HEK293 (cell line): ENCODE measurements around the gene SOAT2.

Experiments used
- CTCF ChIA-PET: fragments of 350-600 bp; formaldehyde crosslinking; extraction: SDS; loops from one replicate; lab custom pipeline; 2021; ENCODE audit warnings: antibody characterized with exemption; lab: Yijun Ruan, JAX
- POLR2A ChIA-PET: fragments of 300-600 bp; formaldehyde crosslinking; extraction: SDS; loops from one replicate; lab custom pipeline; 2020; ENCODE audit warnings: antibody characterized with exemption, inconsistent platforms; lab: Yijun Ruan, JAX
- H3K27ac ChIP-seq: fragments of 200-500 bp; sonication (Bioruptor generic); 2 replicates; pipeline ENCODE4 v1.5.1; 2014; ENCODE audit warnings: low read depth, low read length, control low read depth, inconsistent platforms; ENCODE audit errors: extremely low read depth
- H3K36me3 ChIP-seq, 2 experiments: fragments of 200-500 bp in 1 of 2; sonication (Bioruptor generic) in 1 of 2; 1 replicate in 1 of 2; 2 replicates in 1 of 2; pipeline ENCODE4 v1.5.1; 2014 to 2017; ENCODE audit warnings: inconsistent platforms in 2 of 2, low read length in 2 of 2; ENCODE audit not compliant: control insufficient read depth in 2 of 2, insufficient read depth in 1 of 2
- H3K4me1 ChIP-seq: fragments of 200-500 bp; sonication (Bioruptor generic); 2 replicates; pipeline ENCODE4 v1.5.1; 2014; ENCODE audit warnings: mild to moderate bottlenecking, low read length, inconsistent platforms; ENCODE audit not compliant: control insufficient read depth, insufficient read depth
- H3K4me3 ChIP-seq: 2 replicates; pipeline ENCODE4 v1.5.1; 2011; ENCODE audit warnings: low read depth, mild to moderate bottlenecking, control low read depth, low read length, moderate library complexity
- H3K9me3 ChIP-seq: fragments of 200-500 bp; sonication (Bioruptor generic); 2 replicates; pipeline ENCODE4 v1.5.1; 2014; ENCODE audit warnings: low read depth, low read length, inconsistent platforms; ENCODE audit not compliant: control insufficient read depth, insufficient read depth
- BCL11A ChIP-seq: fragments of 450-650 bp; formaldehyde crosslinking; IDR thresholded peaks from 2 replicates; pipeline ENCODE4 v1.5.1; 2016; ENCODE audit warnings: low read depth, missing biosample characterization, missing genetic modification characterization
- BCL11B ChIP-seq: fragments of 450-650 bp; formaldehyde crosslinking; IDR thresholded peaks from 2 replicates; pipeline ENCODE4 v1.5.1; 2016; ENCODE audit warnings: low read depth, missing biosample characterization, missing genetic modification characterization
- GLIS1 ChIP-seq: fragments of 450-650 bp; formaldehyde crosslinking; IDR thresholded peaks from 2 replicates; pipeline ENCODE4 v1.5.1; 2016; ENCODE audit warnings: missing biosample characterization, missing genetic modification characterization
- KLF1 ChIP-seq: fragments of 450-650 bp; formaldehyde crosslinking; IDR thresholded peaks from 2 replicates; pipeline ENCODE4 v1.5.1; 2016; ENCODE audit warnings: missing biosample characterization, missing genetic modification characterization
- MZF1 ChIP-seq: fragments of 450-650 bp; formaldehyde crosslinking; IDR thresholded peaks from 2 replicates; pipeline ENCODE4 v1.5.1; 2017; ENCODE audit warnings: missing biosample characterization, missing genetic modification characterization, borderline replicate concordance
- SP2 ChIP-seq: fragments of 450-650 bp; formaldehyde crosslinking; IDR thresholded peaks from 2 replicates; pipeline ENCODE4 v1.5.1; 2016; ENCODE audit warnings: missing biosample characterization, missing genetic modification characterization
- SP7 ChIP-seq: fragments of 450-650 bp; formaldehyde crosslinking; IDR thresholded peaks from 2 replicates; pipeline ENCODE4 v1.5.1; 2016; ENCODE audit warnings: missing biosample characterization, missing genetic modification characterization
- TCF7L2 ChIP-seq: IDR thresholded peaks from 2 replicates; pipeline ENCODE4 v1.6.1; 2011; ENCODE audit warnings: low read depth, mild to moderate bottlenecking, inconsistent platforms, low read length, moderate library complexity, borderline replicate concordance
- WT1 ChIP-seq: fragments of 450-650 bp; formaldehyde crosslinking; IDR thresholded peaks from 2 replicates; pipeline ENCODE4 v1.5.1; 2016; ENCODE audit warnings: missing biosample characterization, missing genetic modification characterization
- ZBTB17 ChIP-seq: fragments of 450-650 bp; formaldehyde crosslinking; IDR thresholded peaks from 2 replicates; pipeline ENCODE4 v1.5.1; 2016; ENCODE audit warnings: missing biosample characterization, missing genetic modification characterization
- ZIC2 ChIP-seq: fragments of 450-650 bp; formaldehyde crosslinking; IDR thresholded peaks from 2 replicates; pipeline ENCODE4 v1.5.1; 2016; ENCODE audit warnings: missing biosample characterization, missing genetic modification characterization
- ZNF133 ChIP-seq: fragments of 450-650 bp; formaldehyde crosslinking; IDR thresholded peaks from 2 replicates; pipeline ENCODE4 v1.5.1; 2016; ENCODE audit warnings: missing biosample characterization, missing genetic modification characterization
- ZNF140 ChIP-seq: fragments of 450-650 bp; formaldehyde crosslinking; IDR thresholded peaks from 2 replicates; pipeline ENCODE4 v1.5.1; 2016; ENCODE audit warnings: missing biosample characterization, missing genetic modification characterization
- ZNF223 ChIP-seq: fragments of 450-650 bp; formaldehyde crosslinking; IDR thresholded peaks from 2 replicates; pipeline ENCODE4 v1.5.1; 2016; ENCODE audit warnings: missing biosample characterization, missing genetic modification characterization
- ZNF292 ChIP-seq: fragments of 450-650 bp; formaldehyde crosslinking; IDR thresholded peaks from 2 replicates; pipeline ENCODE4 v1.5.1; 2016; ENCODE audit warnings: low read depth, missing biosample characterization, missing genetic modification characterization, borderline replicate concordance
- ZNF350 ChIP-seq: fragments of 450-650 bp; formaldehyde crosslinking; IDR thresholded peaks from 2 replicates; pipeline ENCODE4 v1.5.0; 2017; ENCODE audit warnings: missing biosample characterization, mild to moderate bottlenecking, missing genetic modification characterization
- ZNF391 ChIP-seq: fragments of 450-650 bp; formaldehyde crosslinking; IDR thresholded peaks from 2 replicates; pipeline ENCODE4 v1.5.1; 2016; ENCODE audit warnings: low read depth, missing biosample characterization, missing genetic modification characterization, borderline replicate concordance
- ZNF423 ChIP-seq: fragments of 450-650 bp; formaldehyde crosslinking; IDR thresholded peaks from 2 replicates; pipeline ENCODE4 v1.5.1; 2016; ENCODE audit warnings: missing biosample characterization, missing genetic modification characterization
- ZNF544 ChIP-seq: fragments of 450-650 bp; formaldehyde crosslinking; IDR thresholded peaks from 2 replicates; pipeline ENCODE4 v1.5.0; 2017; ENCODE audit warnings: missing biosample characterization, missing genetic modification characterization
- ZNF624 ChIP-seq: fragments of 450-650 bp; formaldehyde crosslinking; IDR thresholded peaks from 2 replicates; pipeline ENCODE4 v1.5.1; 2017; ENCODE audit warnings: missing biosample characterization, missing genetic modification characterization
- TF ChIP-seq, protein P1 (sequence below): fragments of 450-650 bp; formaldehyde crosslinking; IDR thresholded peaks from 2 replicates; pipeline ENCODE4 v1.5.1; 2016; ENCODE audit warnings: missing biosample characterization, missing genetic modification characterization
- TF ChIP-seq, protein P2 (sequence below): fragments of 450-650 bp; formaldehyde crosslinking; IDR thresholded peaks from 2 replicates; pipeline ENCODE4 v1.5.1; 2017; ENCODE audit warnings: missing biosample characterization, mild to moderate bottlenecking, missing genetic modification characterization, moderate library complexity
- TF ChIP-seq, protein P3 (sequence below): fragments of 450-650 bp; formaldehyde crosslinking; conservative IDR thresholded peaks from 2 replicates; pipeline ENCODE4 v1.5.1; 2016; ENCODE audit warnings: low read depth, missing biosample characterization, missing genetic modification characterization
- TF ChIP-seq, protein P4 (sequence below): fragments of 450-650 bp; formaldehyde crosslinking; IDR thresholded peaks from 2 replicates; pipeline ENCODE4 v1.5.1; 2017; ENCODE audit warnings: missing biosample characterization, missing genetic modification characterization

Gene SOAT2

DNA sequence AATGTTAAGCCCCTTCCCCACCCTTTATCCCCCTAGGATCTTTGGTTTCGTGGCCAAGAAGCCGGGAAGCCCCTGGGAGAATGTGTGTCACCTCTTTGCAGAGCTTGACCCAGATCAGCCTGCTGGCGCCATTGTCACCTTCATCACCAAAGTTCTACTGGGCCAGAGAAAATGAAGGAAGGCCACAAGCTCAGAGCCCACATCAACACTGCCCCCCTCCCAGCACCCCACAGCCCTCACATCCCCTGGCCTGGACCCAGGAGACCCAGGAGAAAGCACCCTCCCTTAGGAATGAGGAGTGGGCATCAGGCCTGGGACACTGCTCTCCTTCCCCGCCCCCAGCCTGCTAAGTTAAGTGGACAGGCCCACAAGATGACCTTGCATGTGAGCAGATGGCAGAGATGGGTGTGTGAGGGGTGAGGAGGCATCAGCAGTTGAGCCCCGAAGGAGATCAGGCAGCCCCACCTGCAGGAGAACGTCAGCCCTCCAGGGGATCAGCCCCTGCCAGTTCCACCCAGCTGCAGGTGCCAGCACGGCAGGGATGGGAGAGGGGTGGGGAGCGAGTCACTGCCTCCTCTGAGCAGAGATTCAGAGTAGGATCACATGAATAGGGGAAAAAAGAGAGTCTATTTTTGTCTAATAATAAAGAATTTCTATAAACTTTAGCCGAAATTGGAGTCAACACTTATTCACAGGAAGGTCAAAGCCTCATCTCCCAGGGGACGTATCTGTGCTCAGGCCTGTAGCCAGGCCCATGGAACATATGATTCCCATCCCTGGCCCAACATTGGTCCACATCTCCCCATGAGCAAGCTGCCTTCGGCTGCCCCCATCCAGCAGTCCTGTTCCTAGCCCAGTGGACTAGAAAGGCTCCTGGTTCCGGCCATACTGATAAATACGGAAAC lies 39.3 kb upstream of the SOAT2 start:
- H3K27ac ChIP-seq: no peak overlapping the region
- H3K4me3 ChIP-seq: no peak overlapping the region
- CTCF ChIA-PET: interaction anchor here (0.5 to 11.5 kb wide), 11 partner anchors 9 to 154 kb away, joined by 3 to 264 read pairs (median 6); partner anchors contain the start of genes IGFBP6, SOAT2 and SPRYD3
- POLR2A ChIA-PET: interaction anchor here (0.6 to 2.7 kb wide), 3 partner anchors 10 to 35 kb away, joined by 3 to 17 read pairs (median 3); no protein-coding TSS in a partner anchor
- no peaks in the 10 kb centered on the region for H3K9me3 ChIP-seq
- peaks cover 6% of the 10 kb centered on the region for H3K4me1 ChIP-seq
- peaks cover 0 to 58% of the 10 kb centered on the region in 2 experiments; a peak in 1 of 3 replicates for H3K36me3 ChIP-seq
- TF ChIP-seq ZNF292 (tag by site-specific recombination) (no peak), MZF1 (tag by site-specific recombination) (no peak), GLIS1 (tag by site-specific recombination) (peak; percentile 92), ZBTB17 (tag by site-specific recombination) (peak; percentile 44), ZNF223 (no peak), BCL11A (tag by site-specific recombination) (no peak), WT1 (tag by site-specific recombination) (no peak), ZNF624 (tag by site-specific recombination) (no peak), ZNF423 (tag by site-specific recombination) (no peak), ZNF391 (tag by site-specific recombination) (no peak), ZNF140 (tag by site-specific recombination) (no peak), TCF7L2 (no peak), SP2 (tag by site-specific recombination) (no peak), ZIC2 (tag by site-specific recombination) (peak; percentile 82), KLF1 (tag by site-specific recombination) (peak; percentile 67), SP7 (tag by site-specific recombination) (no peak), ZNF350 (tag by site-specific recombination) (no peak), ZNF133 (tag by site-specific recombination) (no peak), ZNF544 (tag by site-specific recombination) (no peak), BCL11B (tag by site-specific recombination) (no peak)
- TF ChIP-seq, protein P1, sequence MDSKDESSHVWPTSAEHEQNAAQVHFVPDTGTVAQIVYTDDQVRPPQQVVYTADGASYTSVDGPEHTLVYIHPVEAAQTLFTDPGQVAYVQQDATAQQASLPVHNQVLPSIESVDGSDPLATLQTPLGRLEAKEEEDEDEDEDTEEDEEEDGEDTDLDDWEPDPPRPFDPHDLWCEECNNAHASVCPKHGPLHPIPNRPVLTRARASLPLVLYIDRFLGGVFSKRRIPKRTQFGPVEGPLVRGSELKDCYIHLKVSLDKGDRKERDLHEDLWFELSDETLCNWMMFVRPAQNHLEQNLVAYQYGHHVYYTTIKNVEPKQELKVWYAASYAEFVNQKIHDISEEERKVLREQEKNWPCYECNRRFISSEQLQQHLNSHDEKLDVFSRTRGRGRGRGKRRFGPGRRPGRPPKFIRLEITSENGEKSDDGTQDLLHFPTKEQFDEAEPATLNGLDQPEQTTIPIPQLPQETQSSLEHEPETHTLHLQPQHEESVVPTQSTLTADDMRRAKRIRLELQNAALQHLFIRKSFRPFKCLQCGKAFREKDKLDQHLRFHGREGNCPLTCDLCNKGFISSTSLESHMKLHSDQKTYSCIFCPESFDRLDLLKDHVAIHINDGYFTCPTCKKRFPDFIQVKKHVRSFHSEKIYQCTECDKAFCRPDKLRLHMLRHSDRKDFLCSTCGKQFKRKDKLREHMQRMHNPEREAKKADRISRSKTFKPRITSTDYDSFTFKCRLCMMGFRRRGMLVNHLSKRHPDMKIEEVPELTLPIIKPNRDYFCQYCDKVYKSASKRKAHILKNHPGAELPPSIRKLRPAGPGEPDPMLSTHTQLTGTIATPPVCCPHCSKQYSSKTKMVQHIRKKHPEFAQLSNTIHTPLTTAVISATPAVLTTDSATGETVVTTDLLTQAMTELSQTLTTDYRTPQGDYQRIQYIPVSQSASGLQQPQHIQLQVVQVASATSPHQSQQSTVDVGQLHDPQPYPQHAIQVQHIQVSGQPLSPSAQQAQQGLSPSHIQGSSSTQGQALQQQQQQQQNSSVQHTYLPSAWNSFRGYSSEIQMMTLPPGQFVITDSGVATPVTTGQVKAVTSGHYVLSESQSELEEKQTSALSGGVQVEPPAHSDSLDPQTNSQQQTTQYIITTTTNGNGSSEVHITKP (tag by site-specific recombination): no peak
- TF ChIP-seq, protein P2, sequence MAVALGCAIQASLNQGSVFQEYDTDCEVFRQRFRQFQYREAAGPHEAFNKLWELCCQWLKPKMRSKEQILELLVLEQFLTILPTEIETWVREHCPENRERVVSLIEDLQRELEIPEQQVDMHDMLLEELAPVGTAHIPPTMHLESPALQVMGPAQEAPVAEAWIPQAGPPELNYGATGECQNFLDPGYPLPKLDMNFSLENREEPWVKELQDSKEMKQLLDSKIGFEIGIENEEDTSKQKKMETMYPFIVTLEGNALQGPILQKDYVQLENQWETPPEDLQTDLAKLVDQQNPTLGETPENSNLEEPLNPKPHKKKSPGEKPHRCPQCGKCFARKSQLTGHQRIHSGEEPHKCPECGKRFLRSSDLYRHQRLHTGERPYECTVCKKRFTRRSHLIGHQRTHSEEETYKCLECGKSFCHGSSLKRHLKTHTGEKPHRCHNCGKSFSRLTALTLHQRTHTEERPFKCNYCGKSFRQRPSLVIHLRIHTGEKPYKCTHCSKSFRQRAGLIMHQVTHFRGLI: no peak
- TF ChIP-seq, protein P3, sequence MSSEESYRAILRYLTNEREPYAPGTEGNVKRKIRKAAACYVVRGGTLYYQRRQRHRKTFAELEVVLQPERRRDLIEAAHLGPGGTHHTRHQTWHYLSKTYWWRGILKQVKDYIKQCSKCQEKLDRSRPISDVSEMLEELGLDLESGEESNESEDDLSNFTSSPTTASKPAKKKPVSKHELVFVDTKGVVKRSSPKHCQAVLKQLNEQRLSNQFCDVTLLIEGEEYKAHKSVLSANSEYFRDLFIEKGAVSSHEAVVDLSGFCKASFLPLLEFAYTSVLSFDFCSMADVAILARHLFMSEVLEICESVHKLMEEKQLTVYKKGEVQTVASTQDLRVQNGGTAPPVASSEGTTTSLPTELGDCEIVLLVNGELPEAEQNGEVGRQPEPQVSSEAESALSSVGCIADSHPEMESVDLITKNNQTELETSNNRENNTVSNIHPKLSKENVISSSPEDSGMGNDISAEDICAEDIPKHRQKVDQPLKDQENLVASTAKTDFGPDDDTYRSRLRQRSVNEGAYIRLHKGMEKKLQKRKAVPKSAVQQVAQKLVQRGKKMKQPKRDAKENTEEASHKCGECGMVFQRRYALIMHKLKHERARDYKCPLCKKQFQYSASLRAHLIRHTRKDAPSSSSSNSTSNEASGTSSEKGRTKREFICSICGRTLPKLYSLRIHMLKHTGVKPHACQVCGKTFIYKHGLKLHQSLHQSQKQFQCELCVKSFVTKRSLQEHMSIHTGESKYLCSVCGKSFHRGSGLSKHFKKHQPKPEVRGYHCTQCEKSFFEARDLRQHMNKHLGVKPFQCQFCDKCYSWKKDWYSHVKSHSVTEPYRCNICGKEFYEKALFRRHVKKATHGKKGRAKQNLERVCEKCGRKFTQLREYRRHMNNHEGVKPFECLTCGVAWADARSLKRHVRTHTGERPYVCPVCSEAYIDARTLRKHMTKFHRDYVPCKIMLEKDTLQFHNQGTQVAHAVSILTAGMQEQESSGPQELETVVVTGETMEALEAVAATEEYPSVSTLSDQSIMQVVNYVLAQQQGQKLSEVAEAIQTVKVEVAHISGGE (tag by site-specific recombination): no peak
- TF ChIP-seq, protein P4, sequence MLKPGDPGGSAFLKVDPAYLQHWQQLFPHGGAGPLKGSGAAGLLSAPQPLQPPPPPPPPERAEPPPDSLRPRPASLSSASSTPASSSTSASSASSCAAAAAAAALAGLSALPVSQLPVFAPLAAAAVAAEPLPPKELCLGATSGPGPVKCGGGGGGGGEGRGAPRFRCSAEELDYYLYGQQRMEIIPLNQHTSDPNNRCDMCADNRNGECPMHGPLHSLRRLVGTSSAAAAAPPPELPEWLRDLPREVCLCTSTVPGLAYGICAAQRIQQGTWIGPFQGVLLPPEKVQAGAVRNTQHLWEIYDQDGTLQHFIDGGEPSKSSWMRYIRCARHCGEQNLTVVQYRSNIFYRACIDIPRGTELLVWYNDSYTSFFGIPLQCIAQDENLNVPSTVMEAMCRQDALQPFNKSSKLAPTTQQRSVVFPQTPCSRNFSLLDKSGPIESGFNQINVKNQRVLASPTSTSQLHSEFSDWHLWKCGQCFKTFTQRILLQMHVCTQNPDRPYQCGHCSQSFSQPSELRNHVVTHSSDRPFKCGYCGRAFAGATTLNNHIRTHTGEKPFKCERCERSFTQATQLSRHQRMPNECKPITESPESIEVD: no peak
